ENCODE measurements around the gene PRR5.
"Not testable (repeated sequence)": the region's sequence is repeated elsewhere in the genome, so short reads cannot be mapped to it uniquely, and the experiment has no call there.

The PRR5 gene

GRCh38 chr22:44736581-44737405 is 34.8 kb downstream of the PRR5 start:
- no peak for DNase-seq

- no peak for DNase-seq
These were observed 35.7 kb downstream of the PRR5 start for GRCh38 chr22:44737406-44738346.

- DNase-seq, result no peak
These were observed 36.3 kb downstream of the PRR5 start for GRCh38 chr22:44738347-44738715.

GRCh38 chr22:44739024-44739423 is 37.0 kb downstream of the PRR5 start:
- no peak for DNase-seq

GRCh38 chr22:44739666-44740065 is 37.7 kb downstream of the PRR5 start:
- not testable (repeated sequence) for DNase-seq

GRCh38 chr22:44740307-44740706 is 38.3 kb downstream of the PRR5 start:
- DNase-seq, result no peak

- DNase-seq, result no peak
These were observed 39.9 kb downstream of the PRR5 start for GRCh38 chr22:44741929-44742328.

- no peak for DNase-seq
These were observed 41.2 kb downstream of the PRR5 start for GRCh38 chr22:44743247-44743646.

GRCh38 chr22:44743804-44744211 is 41.8 kb downstream of the PRR5 start:
- no peak for DNase-seq

GRCh38 chr22:44745853-44746789 is 44.1 kb downstream of the PRR5 start:
- no peak for DNase-seq

- DNase-seq, result not testable (repeated sequence)
These were observed 45.8 kb downstream of the PRR5 start for GRCh38 chr22:44747784-44748127.

GRCh38 chr22:44748524-44748923 is 46.5 kb downstream of the PRR5 start:
- DNase-seq, result no peak

GRCh38 chr22:44750481-44750880 is 48.5 kb downstream of the PRR5 start:
- DNase-seq, result no peak

GRCh38 chr22:44752285-44753188 is 50.5 kb downstream of the PRR5 start, which contains the start of gene ARHGAP8:
Gene ARHGAP8 (plus strand): TSS chr22:44752575. CDS start chr22:44786528, 33,953 bp downstream.
- DNase-seq, result no peak

GRCh38 chr22:44753189-44754042 is 51.4 kb downstream of the PRR5 start:
- DNase-seq, result no peak

- no peak for DNase-seq
These were observed 53.0 kb downstream of the PRR5 start for GRCh38 chr22:44754998-44755397.

- no peak for DNase-seq
These were observed 53.4 kb downstream of the PRR5 start for GRCh38 chr22:44755417-44755816.

GRCh38 chr22:44755956-44756361 is 54.0 kb downstream of the PRR5 start:
- no peak for DNase-seq

- DNase-seq, result no peak
These were observed 56.5 kb downstream of the PRR5 start for GRCh38 chr22:44758344-44758973.

- no peak for DNase-seq
These were observed 57.0 kb downstream of the PRR5 start for GRCh38 chr22:44759001-44759400.

Data from stimulated activated CD4-positive, alpha-beta T cell treated with anti-CD3 and anti-CD28 coated beads, Interleukin-1b, Interleukin-23, amount 100 ng/mL, for 48 hours (primary cell).